Endothelial cell of umbilical vein (primary cell): ENCODE results near the gene IL3RA. TPM values are rescaled to one million over a fixed set of nuclear protein-coding genes. Genes with fewer than 3 reads are reported as not detected.

ENCODE experiments used
- BruUV-seq: library from RNA; stranded (reverse); fragments of 400-500 nt; replicated peaks from 2 replicates; lab custom pipeline; 2021; lab: Mats Ljungman, UMichigan
- CTCF ChIA-PET: fragments of 300-600, 350-600 bp; sonication (Branson Sonifier 250); formaldehyde crosslinking; loops from one replicate; lab custom pipeline; 2021; ENCODE audit warnings: antibody characterized with exemption, inconsistent platforms; lab: Charles Lee
- POLR2A ChIA-PET: fragments of 300-600, 350-600 bp; sonication (Branson Sonifier 250); formaldehyde crosslinking; loops from one replicate; lab custom pipeline; 2021; ENCODE audit warnings: antibody characterized with exemption, inconsistent platforms; lab: Charles Lee
- DNase-seq: peaks from one replicate; pipeline ENCODE4 v3.0.0-alpha.2; 2011; ENCODE audit warnings: low read depth, low spot score
- FAIRE-seq: peaks from 2 replicates; lab custom pipeline; 2011; peaks lifted over from hg19 to GRCh38; lab: Jason Lieb, UNC
- H2AFZ ChIP-seq: 2 replicates; pipeline ENCODE4 v1.6.0; 2012; ENCODE audit warnings: low read depth, low read length, control low read depth, inconsistent platforms
- H3K27ac ChIP-seq: 2 replicates; pipeline ENCODE4 v1.5.1; 2011; ENCODE audit warnings: low read depth, mild to moderate bottlenecking, control low read depth, low read length, moderate library complexity; ENCODE audit not compliant: insufficient read depth
- H3K27me3 ChIP-seq, 2 experiments: 2 replicates each; pipeline versions ENCODE4 v1.6.0 to v1.6.1; 2011; ENCODE audit warnings: low read length in 2 of 2, mixed read lengths in 1 of 2; ENCODE audit not compliant: control insufficient read depth in 2 of 2, insufficient read depth in 2 of 2
- H3K36me3 ChIP-seq, 2 experiments: 2 replicates in 1 of 2; 3 replicates in 1 of 2; pipeline ENCODE4 v1.5.1; 2011; ENCODE audit warnings: low read length in 2 of 2, mild to moderate bottlenecking in 1 of 2, moderate library complexity in 1 of 2; ENCODE audit not compliant: control insufficient read depth in 2 of 2, insufficient read depth in 2 of 2; ENCODE audit errors: extremely low read depth in 1 of 2
- H3K4me1 ChIP-seq: 3 replicates; pipeline ENCODE4 v1.5.1; 2011; ENCODE audit warnings: mild to moderate bottlenecking, low read length; ENCODE audit not compliant: control insufficient read depth, insufficient read depth; ENCODE audit errors: extremely low read depth
- H3K4me2 ChIP-seq: 2 replicates; pipeline ENCODE4 v1.6.1; 2011; ENCODE audit warnings: low read length, control low read depth, mixed read lengths; ENCODE audit not compliant: insufficient read depth
- H3K4me3 ChIP-seq, 3 experiments: fragments of 200-600 bp in 1 of 3; sonication (generic), shearing (Covaris generic) in 1 of 3; replicated peaks in 1 of 3; 2 replicates each; pipeline ENCODE4 v1.5.1; 2011 to 2016; ENCODE audit warnings: control low read depth in 3 of 3, low read length in 3 of 3, mild to moderate bottlenecking in 2 of 3, inconsistent platforms in 1 of 3, low read depth in 1 of 3, moderate library complexity in 1 of 3; ENCODE audit not compliant: insufficient read depth in 1 of 3
- H3K79me2 ChIP-seq: 2 replicates; pipeline ENCODE4 v1.6.0; 2012; ENCODE audit warnings: low read length, inconsistent platforms; ENCODE audit not compliant: control insufficient read depth, insufficient read depth
- H3K9ac ChIP-seq: replicated peaks from 2 replicates; pipeline ENCODE3; 2011; ENCODE audit warnings: low read length, control low read depth; ENCODE audit not compliant: insufficient read depth; ENCODE audit errors: extremely low read depth
- H3K9me1 ChIP-seq: replicated peaks from 3 replicates; pipeline ENCODE4 v1.6.0; 2011; ENCODE audit warnings: mild to moderate bottlenecking, low read length; ENCODE audit not compliant: control insufficient read depth, insufficient read depth; ENCODE audit errors: extremely low read depth
- H3K9me3 ChIP-seq: replicated peaks from 2 replicates; pipeline ENCODE4 v1.5.1; 2012; ENCODE audit warnings: low read length, inconsistent platforms; ENCODE audit not compliant: control insufficient read depth, insufficient read depth
- H4K20me1 ChIP-seq: replicated peaks from 2 replicates; pipeline ENCODE3; 2011; ENCODE audit warnings: mild to moderate bottlenecking, low read length; ENCODE audit not compliant: control insufficient read depth, insufficient read depth; ENCODE audit errors: extremely low read depth
- CTCF ChIP-seq, 2 donors: IDR thresholded peaks; 1 replicate in 1 of 2; 2 replicates in 1 of 2; pipeline ENCODE4 v1.5.1; 2011; ENCODE audit warnings: low read length in 2 of 2, mild to moderate bottlenecking in 2 of 2, moderate library complexity in 2 of 2, control low read depth in 1 of 2, inconsistent platforms in 1 of 2, low read depth in 1 of 2; ENCODE audit not compliant: insufficient read depth in 1 of 2; ENCODE audit errors: extremely low read depth in 1 of 2
- EZH2 ChIP-seq: IDR thresholded peaks from 2 replicates; pipeline ENCODE4 v1.6.1; 2012; ENCODE audit warnings: borderline replicate concordance, low read depth, mild to moderate bottlenecking, moderate library complexity, low read length, inconsistent platforms; ENCODE audit not compliant: severe bottlenecking
- GATA2 ChIP-seq: IDR thresholded peaks from 2 replicates; pipeline ENCODE4 v1.7.0; 2011; ENCODE audit warnings: low read depth, mild to moderate bottlenecking, moderate library complexity, mixed read lengths, low read length; ENCODE audit not compliant: insufficient read length, insufficient read depth
- JUN ChIP-seq: IDR thresholded peaks from 2 replicates; pipeline ENCODE4 v1.6.1; 2011; ENCODE audit warnings: borderline replicate concordance, low read depth; ENCODE audit not compliant: insufficient read length, insufficient read depth
- MAX ChIP-seq: IDR thresholded peaks from 2 replicates; pipeline ENCODE4 v1.6.1; 2011; ENCODE audit not compliant: insufficient read depth, insufficient read length
- MYC ChIP-seq: IDR thresholded peaks from one replicate; pipeline ENCODE4 v1.6.1; 2011; ENCODE audit warnings: mild to moderate bottlenecking, low read depth, low read length
- POLR2A ChIP-seq: IDR thresholded peaks from 2 replicates; pipeline ENCODE4 v1.6.1; 2012; ENCODE audit warnings: low read depth, mild to moderate bottlenecking, control low read depth, low read length
- POLR2AphosphoS5 ChIP-seq: IDR thresholded peaks from 2 replicates; pipeline ENCODE4 v1.6.1; 2012; ENCODE audit warnings: low read depth, mild to moderate bottlenecking, control low read depth, low read length, moderate library complexity; ENCODE audit not compliant: insufficient read depth
- dilution Hi-C: fragments of 300-500 bp; cut with MboI; formaldehyde crosslinking; loops from one replicate; pipeline ENCODE4 v1.15.0; 2019; ENCODE audit warnings: low sequenced_read_pairs; ENCODE audit not compliant: extremely low pct_ligation_motif_present
- intact Hi-C: fragments of 100-400 bp; cut with micrococcal nuclease; formaldehyde crosslinking; loops from one replicate; pipeline ENCODE4 v1.10.0; 2022
- polyA plus RNA-seq, 4 experiments: library from polyadenylated mRNA; depleted of rRNA in 3 of 4; stranded (reverse) in 3 of 4; unstranded in 1 of 4; fragments of >200 nt; gene quantifications; 2 replicates each; pipeline versions ENCODE4 v1.2.1 to v1.2.3, GENCODE V29; 2011 to 2012; ENCODE audit warnings: missing spikeins in 1 of 4
- total RNA-seq: library from RNA; stranded (reverse); gene quantifications from 2 replicates; pipeline ENCODE4 v1.2.3, GENCODE V29; 2021

Gene IL3RA
- total and polyA plus RNA-seq, 2 donors (not counting 3 experiments of a cell fraction or from before 2014, with no cell fraction given): 28.9 to 35.1 TPM

- no peak overlapping the region for H2AFZ ChIP-seq
- H3K79me2 ChIP-seq: peaks cover 55% of the 10 kb centered on the region
- H3K4me2 ChIP-seq: no peak overlapping the region
- H3K4me1 ChIP-seq: peaks cover 15% of the 10 kb centered on the region
- FAIRE-seq (no peak), DNase-seq (no peak)
- no peaks in the 10 kb centered on the region for H3K9me1 ChIP-seq
- TF ChIP-seq MAX (no peak), MYC (no peak), POLR2AphosphoS5 (no peak), GATA2 (no peak)
- intact Hi-C loops (no loop called here), dilution Hi-C loops (no loop called here)
- peaks cover 3% of the 10 kb centered on the region for H4K20me1 ChIP-seq
- peaks cover 31 to 55% of the 10 kb centered on the region in 2 experiments for H3K36me3 ChIP-seq
- no peak overlapping the region for H3K27ac ChIP-seq
- H3K27me3 ChIP-seq: no peaks in the 10 kb centered on the region
- CTCF ChIA-PET: no interaction called here
- H3K9me3 ChIP-seq: no peaks in the 10 kb centered on the region
- POLR2A ChIA-PET: no interaction called here
- no peak overlapping the region for H3K4me3 ChIP-seq
- no TSS peak for BruUV-seq
- H3K9ac ChIP-seq: no peak overlapping the region
Measured at GRCh38 chrX:1389181-1389992, 52.8 kb downstream of the IL3RA start.

- no peaks in the 10 kb centered on the region for H3K27me3 ChIP-seq
- dilution Hi-C loops: no loop called here
- no peak overlapping the region for H3K4me3 ChIP-seq
- H4K20me1 ChIP-seq: peaks cover 3% of the 10 kb centered on the region
- ChIA-PET POLR2A (no interaction called here), CTCF (no interaction called here)
- H2AFZ ChIP-seq: no peak overlapping the region
- TF ChIP-seq POLR2A (no peak), CTCF (IDR thresholded peaks at IDR 0.05; ENCODE audit: extremely low read depth in 1 of 2, insufficient read depth in 1 of 2, low read depth in 1 of 2, low read length in 2 of 2) (no peak), EZH2 (no peak), MYC (no peak), MAX (no peak), JUN (no peak), GATA2 (no peak), POLR2AphosphoS5 (no peak)
- FAIRE-seq (no peak), DNase-seq (no peak)
- peaks cover 55% of the 10 kb centered on the region for H3K79me2 ChIP-seq
- no peak overlapping the region for H3K27ac ChIP-seq
- intact Hi-C loops: loop anchor here (5.0 kb wide), 2 partner anchors 33 to 202 kb away; partner anchors contain the start of gene AKAP17A
- H3K9me1 ChIP-seq: no peaks in the 10 kb centered on the region
- H3K9me3 ChIP-seq: no peaks in the 10 kb centered on the region
- no TSS peak for BruUV-seq
- peaks cover 15% of the 10 kb centered on the region for H3K4me1 ChIP-seq
- H3K9ac ChIP-seq: no peak overlapping the region
- H3K4me2 ChIP-seq: no peak overlapping the region
- peaks cover 31 to 51% of the 10 kb centered on the region in 2 experiments for H3K36me3 ChIP-seq
Measured at GRCh38 chrX:1389993-1390285, 53.4 kb downstream of the IL3RA start.
